T-helper 1 cell treated with Interleukin-12 subunit alpha and Interleukin-12 subunit beta and Interleukin-4 antibody, amounts not matched to agents 30 ng/mL and 1 ng/mL, for 36 hours (primary cell): ENCODE results near the gene CNTN5. TPM values are rescaled to one million over a fixed set of nuclear protein-coding genes. Genes with fewer than 3 reads are reported as not detected.

Experiments used
- intact Hi-C: fragments of 100-400 bp; cut with micrococcal nuclease; formaldehyde crosslinking; loops from one replicate; pipeline ENCODE4 v1.15.1; 2024
- total RNA-seq: library from RNA; stranded (reverse); gene quantifications from 2 replicates; pipeline ENCODE4 v1.2.3, GENCODE V29; 2022

The CNTN5 gene
- total RNA-seq, 1 donor from 2014 or later: not detected

- intact Hi-C loops: no loop called here
Observed at GRCh38 chr11:99376463-99376862, 355.7 kb downstream of the CNTN5 start.

- intact Hi-C loops: no loop called here
Observed at GRCh38 chr11:99383648-99384245, 363.0 kb downstream of the CNTN5 start.

- intact Hi-C loops: no loop called here
Observed at GRCh38 chr11:99391245-99391644, 370.5 kb downstream of the CNTN5 start.

GRCh38 chr11:99406345-99406744 lies 385.6 kb downstream of the CNTN5 start:
- intact Hi-C loops: no loop called here

GRCh38 chr11:99410636-99411035 lies 389.9 kb downstream of the CNTN5 start:
- intact Hi-C loops: no loop called here

- intact Hi-C loops: no loop called here
Observed at GRCh38 chr11:99418927-99419720, 398.4 kb downstream of the CNTN5 start.

GRCh38 chr11:99419991-99420390 lies 399.2 kb downstream of the CNTN5 start:
- intact Hi-C loops: no loop called here

GRCh38 chr11:99422581-99423427 lies 402.1 kb downstream of the CNTN5 start:
- intact Hi-C loops: no loop called here

GRCh38 chr11:99423428-99423983 lies 402.8 kb downstream of the CNTN5 start:
- intact Hi-C loops: no loop called here

GRCh38 chr11:99424313-99425084 lies 403.8 kb downstream of the CNTN5 start:
- intact Hi-C loops: no loop called here

GRCh38 chr11:99425596-99425995 lies 404.8 kb downstream of the CNTN5 start:
- intact Hi-C loops: no loop called here

GRCh38 chr11:99432677-99433076 lies 411.9 kb downstream of the CNTN5 start:
- intact Hi-C loops: no loop called here

GRCh38 chr11:99443276-99443675 lies 422.5 kb downstream of the CNTN5 start:
- intact Hi-C loops: no loop called here

GRCh38 chr11:99446400-99446799 lies 425.7 kb downstream of the CNTN5 start:
- intact Hi-C loops: no loop called here

- intact Hi-C loops: no loop called here
Observed at GRCh38 chr11:99449345-99449744, 428.6 kb downstream of the CNTN5 start.

GRCh38 chr11:99452075-99452474 lies 431.3 kb downstream of the CNTN5 start:
- intact Hi-C loops: no loop called here

- intact Hi-C loops: no loop called here
Observed at GRCh38 chr11:99461913-99462312, 441.2 kb downstream of the CNTN5 start.

- intact Hi-C loops: no loop called here
Observed at GRCh38 chr11:99464985-99465384, 444.2 kb downstream of the CNTN5 start.

GRCh38 chr11:99489581-99489980 lies 468.8 kb downstream of the CNTN5 start:
- intact Hi-C loops: no loop called here

- intact Hi-C loops: no loop called here
Observed at GRCh38 chr11:99494065-99494464, 473.3 kb downstream of the CNTN5 start.

- intact Hi-C loops: no loop called here
Observed at GRCh38 chr11:99501655-99502054, 480.9 kb downstream of the CNTN5 start.
